GM13977 (cell line): Measurements from ENCODE around the gene HBEGF.

Experiments
- DNase-seq: peaks from one replicate; pipeline ENCODE4 v3.0.0; 2012; ENCODE audit warnings: low spot score
- CTCF ChIP-seq: IDR thresholded peaks from 2 replicates; pipeline ENCODE4 v1.5.1; 2012; ENCODE audit warnings: mild to moderate bottlenecking, control low read depth; ENCODE audit not compliant: insufficient read depth; ENCODE audit errors: extremely low read depth, missing control alignments
- in situ Hi-C: fragments of 300-500 bp; cut with MboI; formaldehyde crosslinking; loops from one replicate; pipeline ENCODE4 v1.12.0; 2022; ENCODE audit warnings: low sequenced_read_pairs, low pct_unique_long_range_greater_than_20kb, mixed read lengths, inconsistent platforms; ENCODE audit not compliant: unreplicated experiment

The HBEGF gene

DNA sequence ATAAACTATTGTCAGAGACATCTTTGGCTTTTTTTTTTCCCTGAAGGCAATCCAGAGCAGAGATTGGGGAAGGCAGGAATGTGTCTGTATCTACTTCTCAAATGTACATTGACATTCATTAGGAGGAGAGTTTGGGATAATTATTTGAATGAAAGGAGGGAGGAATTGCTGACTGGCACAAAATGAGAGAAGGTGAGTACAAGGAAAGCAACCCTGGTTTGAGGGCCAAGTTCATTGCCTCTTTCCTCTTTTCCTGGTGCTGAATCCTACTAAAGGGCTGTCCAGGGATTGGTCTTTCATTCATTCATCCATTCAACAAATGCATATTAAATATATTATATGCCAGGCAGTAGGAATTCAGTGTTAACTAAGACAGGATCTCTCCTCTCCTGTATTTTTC, 36.5 kb upstream of the HBEGF start:
- TF ChIP-seq CTCF, result no peak
- DNase-seq, result no peak
- in situ Hi-C loops, result no loop called here

- DNase-seq, result no peak
- no peak for TF ChIP-seq CTCF
- in situ Hi-C loops, result no loop called here
Measured at GRCh38 chr5:140381972-140382371, 35.6 kb upstream of the HBEGF start.

DNA sequence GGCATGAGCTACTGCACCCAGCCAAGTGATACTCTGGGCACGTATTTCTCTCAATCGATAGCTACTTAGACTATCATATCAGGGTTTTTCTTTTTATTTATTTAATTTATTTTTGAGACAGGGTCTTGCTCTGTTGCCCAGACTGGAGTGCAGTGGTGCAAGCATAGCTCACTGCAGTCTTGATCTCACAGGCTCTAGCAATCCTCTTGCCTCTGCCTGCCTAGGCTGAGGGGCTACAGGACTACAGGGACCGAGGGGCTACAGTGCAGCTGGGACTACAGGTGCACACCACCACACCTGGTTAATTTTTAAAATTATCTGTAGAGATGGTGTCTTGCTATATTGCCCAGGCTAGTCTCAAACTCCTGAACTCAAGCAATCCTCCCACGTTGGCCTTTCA, 34.9 kb upstream of the HBEGF start:
- in situ Hi-C loops, result no loop called here
- no peak for DNase-seq
- no peak for TF ChIP-seq CTCF

DNA sequence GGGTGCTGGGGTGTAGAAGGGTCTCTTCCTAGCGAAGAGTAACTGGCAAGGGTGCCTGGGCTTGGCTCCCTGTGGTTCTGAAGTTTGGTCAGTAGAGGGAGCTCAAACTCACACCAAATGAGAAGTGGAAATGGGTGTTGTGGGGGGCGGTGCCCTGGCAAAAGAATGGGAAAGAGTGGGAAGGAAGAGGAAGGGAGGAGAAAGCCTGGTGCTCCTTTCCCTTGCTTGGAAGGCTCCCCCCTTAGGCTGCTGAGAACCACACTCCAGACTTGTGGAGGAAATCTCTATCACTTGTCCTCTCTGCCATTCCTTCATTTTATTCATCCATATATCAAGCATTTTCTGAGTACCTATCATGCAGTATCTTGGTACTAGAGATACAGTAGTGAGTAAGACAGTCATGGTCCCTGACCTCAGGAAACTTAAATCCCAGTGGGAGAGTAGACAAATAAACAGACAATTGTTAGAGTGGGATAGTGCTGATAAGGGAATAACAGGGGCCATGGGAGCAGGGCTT, 26.6 kb upstream of the HBEGF start:
- peak; percentile 56 for DNase-seq
- in situ Hi-C loops, result loop anchor here (10.0 kb wide), 1 partner anchor 262 kb away; the partner anchor contains the start of genes CD14 and TMCO6
- peak; percentile 88 for TF ChIP-seq CTCF

- in situ Hi-C loops, result loop anchor here (10.0 kb wide), 1 partner anchor 263 kb away; the partner anchor contains the start of genes CD14 and TMCO6
- DNase-seq, result no peak
- no peak for TF ChIP-seq CTCF
Measured at GRCh38 chr5:140371356-140372151, 25.2 kb upstream of the HBEGF start.

GRCh38 chr5:140367256-140368013, 21.0 kb upstream of the HBEGF start:
- in situ Hi-C loops, result loop anchor here (10.0 kb wide), 1 partner anchor 357 kb away; no protein-coding TSS in a partner anchor
- no peak for DNase-seq
- no peak for TF ChIP-seq CTCF
